ENCODE measurements around the gene CPSF4L. TPM values are rescaled to one million over a fixed set of nuclear protein-coding genes. Genes with fewer than 3 reads are reported as not detected.
A peak's percentile ranks its signal among the peaks of the same experiment; 100 is the strongest.

Gene CPSF4L
- total and polyA plus RNA-seq, 2 of the 13 experiments (the other 11 are each of a cell fraction or from before 2014, with no cell fraction given): 0.73 to 1.6 TPM

DNA sequence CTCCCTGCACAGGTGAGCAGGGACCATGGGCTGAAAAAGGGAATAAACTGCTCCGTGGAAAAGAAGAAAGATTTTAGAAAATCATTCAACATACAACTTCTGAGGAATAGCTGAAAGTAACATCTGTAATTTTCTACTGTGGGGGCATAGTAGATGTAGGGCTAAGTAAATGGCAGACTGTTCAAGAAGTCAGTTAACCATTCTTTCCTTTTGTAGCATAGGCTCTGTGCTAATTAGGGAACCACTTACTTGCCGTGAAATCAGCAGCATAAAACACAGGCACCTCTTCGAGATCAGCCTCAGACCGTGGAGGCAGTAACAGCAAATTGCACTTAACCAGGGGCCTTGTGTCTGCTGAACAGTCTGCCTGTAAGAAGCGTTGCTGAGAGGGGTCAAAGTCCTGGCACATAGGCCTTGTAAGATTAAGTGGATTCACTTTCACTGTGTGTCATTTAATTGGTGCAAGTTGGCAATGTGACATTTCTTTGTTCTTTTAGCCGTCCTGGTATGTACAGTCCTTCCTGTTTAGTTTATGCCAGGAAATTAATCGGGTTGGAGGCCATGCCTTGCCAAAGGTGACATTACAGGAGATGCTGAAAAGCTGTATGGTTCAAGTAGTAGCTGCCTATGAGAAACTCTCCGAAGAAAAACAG, 58.4 kb downstream of the CPSF4L start (continued):
- TF ChIP-seq MAFF (IDR thresholded peaks at IDR 0.05; ENCODE audit: low read depth, low read length) (no peak), RXRB (CRISPR knock-in tag; IDR thresholded peaks at IDR 0.05; ENCODE audit: borderline replicate concordance) (peak; percentile 67)

DNA sequence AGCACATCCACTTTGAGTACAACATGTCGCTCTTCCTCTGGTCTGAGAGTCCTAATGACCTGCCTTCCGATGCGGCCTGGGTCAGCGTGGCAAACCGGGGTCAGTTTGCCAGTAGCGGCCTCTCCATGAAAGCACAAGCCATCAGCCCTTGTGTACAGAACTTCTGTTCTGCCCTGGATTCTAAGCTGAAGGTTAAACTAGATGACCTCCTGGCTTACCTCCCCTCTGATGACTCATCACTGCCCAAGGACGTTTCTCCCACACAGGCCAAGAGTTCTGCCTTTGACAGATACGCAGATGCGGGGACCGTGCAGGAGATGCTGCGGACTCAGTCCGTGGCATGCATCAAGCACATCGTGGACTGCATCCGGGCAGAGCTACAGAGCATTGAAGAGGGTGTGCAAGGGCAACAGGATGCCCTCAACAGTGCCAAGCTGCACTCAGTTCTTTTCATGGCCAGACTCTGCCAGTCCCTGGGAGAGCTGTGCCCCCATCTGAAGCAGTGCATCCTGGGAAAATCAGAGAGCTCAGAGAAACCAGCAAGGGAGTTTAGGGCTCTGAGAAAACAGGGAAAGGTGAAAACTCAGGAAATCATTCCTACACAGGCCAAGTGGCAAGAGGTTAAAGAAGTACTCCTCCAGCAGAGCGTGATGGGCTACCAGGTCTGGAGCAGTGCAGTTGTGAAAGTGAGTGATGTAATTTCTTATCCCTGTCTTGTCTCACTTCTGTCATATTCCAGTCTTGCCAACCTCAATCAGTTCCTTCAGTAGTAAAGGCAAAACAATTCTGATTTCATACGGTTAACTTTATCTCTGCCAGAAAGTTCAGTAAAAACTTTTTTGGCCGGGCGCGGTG, 60.2 kb downstream of the CPSF4L start:
- in situ Hi-C loops (cut with HindIII; ENCODE audit: extremely low pct_ligation_motif_present, low pct_unique_long_range_greater_than_20kb) (no loop called here), intact Hi-C loops (cut with micrococcal nuclease; ENCODE audit: unreplicated experiment) (loop anchor here (2.0 to 5.0 kb wide), 4 partner anchors 29 to 609 kb away; partner anchors contain the start of gene CDC42EP4)
- DNase-seq (ENCODE audit: low spot score) (peak; percentile 98), FAIRE-seq (peak; percentile 96), ATAC-seq (peak; percentile 87)
- Histone ChIP-seq H3K9me3 (ENCODE audit: low read length) (no peaks in the 10 kb centered on the region), H3K4me1 (ENCODE audit: insufficient read depth, low read length) (peaks cover 70% of the 10 kb centered on the region), H3K27ac (ENCODE audit: extremely low read length, insufficient read depth, low read length) (peak overlapping the region; percentile 76), H3K4me2 (ENCODE audit: low read depth, low read length) (peak overlapping the region; percentile 43; the same call in 1 of the 2 replicates), H3K4me3 (replicated peaks in 1 of 3; ENCODE audit: insufficient read depth in 1 of 3, low read depth in 2 of 3, low read length in 3 of 3) (no peak overlapping the region), H3K9ac (ENCODE audit: insufficient read depth, low read depth, low read length) (peak overlapping the region; percentile 29), H3K36me3 (replicated peaks in 1 of 2; ENCODE audit: control insufficient read depth in 1 of 2, insufficient read depth in 2 of 2, low read length in 2 of 2) (peaks cover 35 to 68% of the 10 kb centered on the region in 2 experiments), H3K79me2 (ENCODE audit: insufficient read depth, low read length) (peaks cover 14% of the 10 kb centered on the region), H3K27me3 (ENCODE audit: control insufficient read depth in 1 of 2, insufficient read depth in 2 of 2, low read length in 2 of 2) (no peaks in the 10 kb centered on the region), H2AFZ (ENCODE audit: low read length) (no peak overlapping the region), H4K20me1 (ENCODE audit: insufficient read depth, low read length) (peaks cover 3% of the 10 kb centered on the region; the same call in 1 of the 2 replicates)
- WGBS (ENCODE audit: low lambda C conversion rate): 29% methylated on average over 18 of the region's 19 CpGs
- CTCF ChIA-PET (ENCODE audit: low intra/inter-chr PET ratio, low total read pairs): interaction anchor here (1.1 kb wide), 1 partner anchor 10 kb away, joined by 3 read pairs; no protein-coding TSS in a partner anchor
- no TSS peak for BruUV-seq (replicated peaks)
- POLR2A ChIA-PET: interaction anchor here (0.9 to 4.4 kb wide), 10 partner anchors 9 to 621 kb away, joined by 3 to 47 read pairs (median 4); partner anchors contain the start of genes CDC42EP4, COG1 and SLC39A11
- TF ChIP-seq ZNF83 (CRISPR knock-in tag; IDR thresholded peaks at IDR 0.05; ENCODE audit: borderline replicate concordance) (no peak), PHF5A (CRISPR knock-in tag; IDR thresholded peaks at IDR 0.05; ENCODE audit: low read depth, unreplicated experiment) (peak; percentile 93), ZSCAN21 (CRISPR knock-in tag; IDR thresholded peaks at IDR 0.05; ENCODE audit: borderline replicate concordance) (peak; percentile 61; the same call in 1 of the 2 replicates), ZFP90 (CRISPR knock-in tag; IDR thresholded peaks at IDR 0.05; ENCODE audit: borderline replicate concordance) (peak; percentile 93; the same call in 1 of the 2 replicates), ZIK1 (CRISPR knock-in tag; IDR thresholded peaks at IDR 0.05; ENCODE audit: borderline replicate concordance, low read depth) (peak; percentile 83; the same call in 1 of the 2 replicates), AGO2 (optimal IDR thresholded peaks at IDR 0.05; ENCODE audit: low read depth, low read length) (no peak), MLLT10 (CRISPR knock-in tag; IDR thresholded peaks at IDR 0.05) (no peak), YEATS4 (CRISPR knock-in tag; IDR thresholded peaks at IDR 0.05; ENCODE audit: borderline replicate concordance) (peak; percentile 67), SOX6 (IDR thresholded peaks at IDR 0.05) (no peak), SOX6 (CRISPR knock-in tag; IDR thresholded peaks at IDR 0.05) (peak; percentile 94), HOXD1 (CRISPR knock-in tag; IDR thresholded peaks at IDR 0.05) (0 out of 2 replicates have a peak, but pooled peaks have one; percentile 28)
- TF ChIP-seq, protein P1, sequence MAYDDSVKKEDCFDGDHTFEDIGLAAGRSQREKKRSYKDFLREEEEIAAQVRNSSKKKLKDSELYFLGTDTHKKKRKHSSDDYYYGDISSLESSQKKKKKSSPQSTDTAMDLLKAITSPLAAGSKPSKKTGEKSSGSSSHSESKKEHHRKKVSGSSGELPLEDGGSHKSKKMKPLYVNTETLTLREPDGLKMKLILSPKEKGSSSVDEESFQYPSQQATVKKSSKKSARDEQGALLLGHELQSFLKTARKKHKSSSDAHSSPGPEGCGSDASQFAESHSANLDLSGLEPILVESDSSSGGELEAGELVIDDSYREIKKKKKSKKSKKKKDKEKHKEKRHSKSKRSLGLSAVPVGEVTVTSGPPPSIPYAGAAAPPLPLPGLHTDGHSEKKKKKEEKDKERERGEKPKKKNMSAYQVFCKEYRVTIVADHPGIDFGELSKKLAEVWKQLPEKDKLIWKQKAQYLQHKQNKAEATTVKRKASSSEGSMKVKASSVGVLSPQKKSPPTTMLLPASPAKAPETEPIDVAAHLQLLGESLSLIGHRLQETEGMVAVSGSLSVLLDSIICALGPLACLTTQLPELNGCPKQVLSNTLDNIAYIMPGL (CRISPR knock-in tag; IDR thresholded peaks at IDR 0.05; ENCODE audit: borderline replicate concordance in 1 of 2, low read depth in 1 of 2): peak; percentile 74 to 84; a peak in 3 of 4 replicates
- TF ChIP-seq, protein P2, sequence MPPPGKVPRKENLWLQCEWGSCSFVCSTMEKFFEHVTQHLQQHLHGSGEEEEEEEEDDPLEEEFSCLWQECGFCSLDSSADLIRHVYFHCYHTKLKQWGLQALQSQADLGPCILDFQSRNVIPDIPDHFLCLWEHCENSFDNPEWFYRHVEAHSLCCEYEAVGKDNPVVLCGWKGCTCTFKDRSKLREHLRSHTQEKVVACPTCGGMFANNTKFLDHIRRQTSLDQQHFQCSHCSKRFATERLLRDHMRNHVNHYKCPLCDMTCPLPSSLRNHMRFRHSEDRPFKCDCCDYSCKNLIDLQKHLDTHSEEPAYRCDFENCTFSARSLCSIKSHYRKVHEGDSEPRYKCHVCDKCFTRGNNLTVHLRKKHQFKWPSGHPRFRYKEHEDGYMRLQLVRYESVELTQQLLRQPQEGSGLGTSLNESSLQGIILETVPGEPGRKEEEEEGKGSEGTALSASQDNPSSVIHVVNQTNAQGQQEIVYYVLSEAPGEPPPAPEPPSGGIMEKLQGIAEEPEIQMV (CRISPR knock-in tag; IDR thresholded peaks at IDR 0.05; ENCODE audit: low read depth): peak; percentile 53; the same call in 1 of the 2 replicates

Data from HepG2 (cell line).